Peyer's patch (tissue), 4 donors: Measurements from ENCODE around the gene CCDC200.

Experiments used
- POLR2A ChIP-seq, 2 donors: fragments of 450-650 bp; IDR thresholded peaks; one replicate each; pipeline ENCODE4 v1.5.1; 2017; ENCODE audit warnings: antibody characterized with exemption in 2 of 2, mild to moderate bottlenecking in 2 of 2, moderate library complexity in 2 of 2
- TF ChIP-seq, protein P1 (sequence below), 6 experiments: fragments of 450-650 bp in 4 of 6; fragments of 200-600 bp in 2 of 6; sonication (generic) in 1 of 6; IDR thresholded peaks; one replicate each; pipeline ENCODE4 v1.5.1; 2017 to 2019; ENCODE audit warnings: antibody characterized with exemption in 6 of 6, mild to moderate bottlenecking in 3 of 6, moderate library complexity in 1 of 6

DNA sequence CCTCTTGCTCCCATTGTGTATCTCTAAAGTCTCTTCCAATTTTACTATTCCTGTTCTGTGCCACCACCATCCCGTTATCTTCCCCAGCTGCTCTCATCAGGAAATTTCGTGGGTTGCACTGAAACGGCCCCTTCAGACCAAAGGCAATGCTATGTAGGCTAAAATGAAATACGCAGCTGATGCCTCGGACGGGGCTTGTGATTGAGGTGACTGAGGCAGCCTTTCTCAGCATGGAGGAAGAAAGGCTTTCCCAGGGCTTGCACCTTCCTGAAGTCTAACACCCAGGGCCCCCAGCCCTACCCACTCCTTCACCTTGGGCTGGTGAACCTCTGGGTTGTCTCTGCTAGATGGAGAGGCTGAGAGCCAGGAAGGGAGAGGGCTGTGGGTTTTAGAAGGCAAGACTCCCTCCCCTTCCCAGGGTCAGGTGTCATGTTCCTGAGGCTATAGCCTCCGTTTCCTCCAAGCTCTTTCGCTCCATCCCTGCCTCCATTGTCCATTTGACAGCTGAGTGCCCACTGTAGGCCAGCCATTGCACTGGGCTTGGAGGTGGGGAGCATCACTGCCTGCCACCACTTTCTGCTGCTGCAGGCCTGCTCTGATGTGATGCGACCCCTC, 7.8 kb downstream of the CCDC200 start:
- TF ChIP-seq, protein P1, sequence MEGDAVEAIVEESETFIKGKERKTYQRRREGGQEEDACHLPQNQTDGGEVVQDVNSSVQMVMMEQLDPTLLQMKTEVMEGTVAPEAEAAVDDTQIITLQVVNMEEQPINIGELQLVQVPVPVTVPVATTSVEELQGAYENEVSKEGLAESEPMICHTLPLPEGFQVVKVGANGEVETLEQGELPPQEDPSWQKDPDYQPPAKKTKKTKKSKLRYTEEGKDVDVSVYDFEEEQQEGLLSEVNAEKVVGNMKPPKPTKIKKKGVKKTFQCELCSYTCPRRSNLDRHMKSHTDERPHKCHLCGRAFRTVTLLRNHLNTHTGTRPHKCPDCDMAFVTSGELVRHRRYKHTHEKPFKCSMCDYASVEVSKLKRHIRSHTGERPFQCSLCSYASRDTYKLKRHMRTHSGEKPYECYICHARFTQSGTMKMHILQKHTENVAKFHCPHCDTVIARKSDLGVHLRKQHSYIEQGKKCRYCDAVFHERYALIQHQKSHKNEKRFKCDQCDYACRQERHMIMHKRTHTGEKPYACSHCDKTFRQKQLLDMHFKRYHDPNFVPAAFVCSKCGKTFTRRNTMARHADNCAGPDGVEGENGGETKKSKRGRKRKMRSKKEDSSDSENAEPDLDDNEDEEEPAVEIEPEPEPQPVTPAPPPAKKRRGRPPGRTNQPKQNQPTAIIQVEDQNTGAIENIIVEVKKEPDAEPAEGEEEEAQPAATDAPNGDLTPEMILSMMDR (IDR thresholded peaks at IDR 0.05) = no peak
- no peak for TF ChIP-seq POLR2A (IDR thresholded peaks at IDR 0.05)
